Endothelial cell of umbilical vein (primary cell): ENCODE data around the gene KCNC4. TPM values are rescaled to one million over a fixed set of nuclear protein-coding genes. Genes with fewer than 3 reads are reported as not detected.

Experiments used
- BruUV-seq: library from RNA; stranded (reverse); fragments of 400-500 nt; replicated peaks from 2 replicates; lab custom pipeline; 2021; lab: Mats Ljungman, UMichigan
- CTCF ChIA-PET: fragments of 300-600, 350-600 bp; sonication (Branson Sonifier 250); formaldehyde crosslinking; loops from one replicate; lab custom pipeline; 2021; ENCODE audit warnings: antibody characterized with exemption, inconsistent platforms; lab: Charles Lee
- POLR2A ChIA-PET: fragments of 300-600, 350-600 bp; sonication (Branson Sonifier 250); formaldehyde crosslinking; loops from one replicate; lab custom pipeline; 2021; ENCODE audit warnings: antibody characterized with exemption, inconsistent platforms; lab: Charles Lee
- DNase-seq: peaks from one replicate; pipeline ENCODE4 v3.0.0-alpha.2; 2011; ENCODE audit warnings: low read depth, low spot score
- FAIRE-seq: peaks from 2 replicates; lab custom pipeline; 2011; peaks lifted over from hg19 to GRCh38; lab: Jason Lieb, UNC
- H2AFZ ChIP-seq: 2 replicates; pipeline ENCODE4 v1.6.0; 2012; ENCODE audit warnings: low read depth, low read length, control low read depth, inconsistent platforms
- H3K27ac ChIP-seq: 2 replicates; pipeline ENCODE4 v1.5.1; 2011; ENCODE audit warnings: low read depth, mild to moderate bottlenecking, control low read depth, low read length, moderate library complexity; ENCODE audit not compliant: insufficient read depth
- H3K27me3 ChIP-seq, 2 experiments: 2 replicates each; pipeline versions ENCODE4 v1.6.0 to v1.6.1; 2011; ENCODE audit warnings: low read length in 2 of 2, mixed read lengths in 1 of 2; ENCODE audit not compliant: control insufficient read depth in 2 of 2, insufficient read depth in 2 of 2
- H3K36me3 ChIP-seq, 2 experiments: 2 replicates in 1 of 2; 3 replicates in 1 of 2; pipeline ENCODE4 v1.5.1; 2011; ENCODE audit warnings: low read length in 2 of 2, mild to moderate bottlenecking in 1 of 2, moderate library complexity in 1 of 2; ENCODE audit not compliant: control insufficient read depth in 2 of 2, insufficient read depth in 2 of 2; ENCODE audit errors: extremely low read depth in 1 of 2
- H3K4me1 ChIP-seq: 3 replicates; pipeline ENCODE4 v1.5.1; 2011; ENCODE audit warnings: mild to moderate bottlenecking, low read length; ENCODE audit not compliant: control insufficient read depth, insufficient read depth; ENCODE audit errors: extremely low read depth
- H3K4me2 ChIP-seq: 2 replicates; pipeline ENCODE4 v1.6.1; 2011; ENCODE audit warnings: low read length, control low read depth, mixed read lengths; ENCODE audit not compliant: insufficient read depth
- H3K4me3 ChIP-seq, 3 experiments: fragments of 200-600 bp in 1 of 3; sonication (generic), shearing (Covaris generic) in 1 of 3; replicated peaks in 1 of 3; 2 replicates each; pipeline ENCODE4 v1.5.1; 2011 to 2016; ENCODE audit warnings: control low read depth in 3 of 3, low read length in 3 of 3, mild to moderate bottlenecking in 2 of 3, inconsistent platforms in 1 of 3, low read depth in 1 of 3, moderate library complexity in 1 of 3; ENCODE audit not compliant: insufficient read depth in 1 of 3
- H3K79me2 ChIP-seq: 2 replicates; pipeline ENCODE4 v1.6.0; 2012; ENCODE audit warnings: low read length, inconsistent platforms; ENCODE audit not compliant: control insufficient read depth, insufficient read depth
- H3K9ac ChIP-seq: replicated peaks from 2 replicates; pipeline ENCODE3; 2011; ENCODE audit warnings: low read length, control low read depth; ENCODE audit not compliant: insufficient read depth; ENCODE audit errors: extremely low read depth
- H3K9me1 ChIP-seq: replicated peaks from 3 replicates; pipeline ENCODE4 v1.6.0; 2011; ENCODE audit warnings: mild to moderate bottlenecking, low read length; ENCODE audit not compliant: control insufficient read depth, insufficient read depth; ENCODE audit errors: extremely low read depth
- H3K9me3 ChIP-seq: replicated peaks from 2 replicates; pipeline ENCODE4 v1.5.1; 2012; ENCODE audit warnings: low read length, inconsistent platforms; ENCODE audit not compliant: control insufficient read depth, insufficient read depth
- H4K20me1 ChIP-seq: replicated peaks from 2 replicates; pipeline ENCODE3; 2011; ENCODE audit warnings: mild to moderate bottlenecking, low read length; ENCODE audit not compliant: control insufficient read depth, insufficient read depth; ENCODE audit errors: extremely low read depth
- EZH2 ChIP-seq: IDR thresholded peaks from 2 replicates; pipeline ENCODE4 v1.6.1; 2012; ENCODE audit warnings: borderline replicate concordance, low read depth, mild to moderate bottlenecking, moderate library complexity, low read length, inconsistent platforms; ENCODE audit not compliant: severe bottlenecking
- FOS ChIP-seq: IDR thresholded peaks from 2 replicates; pipeline ENCODE4 v1.6.1; 2011; ENCODE audit warnings: mild to moderate bottlenecking, low read length, moderate library complexity, borderline replicate concordance; ENCODE audit not compliant: insufficient read depth
- GATA2 ChIP-seq: IDR thresholded peaks from 2 replicates; pipeline ENCODE4 v1.7.0; 2011; ENCODE audit warnings: low read depth, mild to moderate bottlenecking, moderate library complexity, mixed read lengths, low read length; ENCODE audit not compliant: insufficient read length, insufficient read depth
- JUN ChIP-seq: IDR thresholded peaks from 2 replicates; pipeline ENCODE4 v1.6.1; 2011; ENCODE audit warnings: borderline replicate concordance, low read depth; ENCODE audit not compliant: insufficient read length, insufficient read depth
- MYC ChIP-seq: IDR thresholded peaks from one replicate; pipeline ENCODE4 v1.6.1; 2011; ENCODE audit warnings: mild to moderate bottlenecking, low read depth, low read length
- POLR2A ChIP-seq: IDR thresholded peaks from 2 replicates; pipeline ENCODE4 v1.6.1; 2012; ENCODE audit warnings: low read depth, mild to moderate bottlenecking, control low read depth, low read length
- POLR2AphosphoS5 ChIP-seq: IDR thresholded peaks from 2 replicates; pipeline ENCODE4 v1.6.1; 2012; ENCODE audit warnings: low read depth, mild to moderate bottlenecking, control low read depth, low read length, moderate library complexity; ENCODE audit not compliant: insufficient read depth
- dilution Hi-C: fragments of 300-500 bp; cut with MboI; formaldehyde crosslinking; loops from one replicate; pipeline ENCODE4 v1.15.0; 2019; ENCODE audit warnings: low sequenced_read_pairs; ENCODE audit not compliant: extremely low pct_ligation_motif_present
- intact Hi-C: fragments of 100-400 bp; cut with micrococcal nuclease; formaldehyde crosslinking; loops from one replicate; pipeline ENCODE4 v1.10.0; 2022
- polyA plus RNA-seq, 4 experiments: library from polyadenylated mRNA; depleted of rRNA in 3 of 4; stranded (reverse) in 3 of 4; unstranded in 1 of 4; fragments of >200 nt; gene quantifications; 2 replicates each; pipeline versions ENCODE4 v1.2.1 to v1.2.3, GENCODE V29; 2011 to 2012; ENCODE audit warnings: missing spikeins in 1 of 4
- total RNA-seq: library from RNA; stranded (reverse); gene quantifications from 2 replicates; pipeline ENCODE4 v1.2.3, GENCODE V29; 2021
- TF ChIP-seq, protein P1 (sequence below): IDR thresholded peaks from 2 replicates; pipeline ENCODE4 v1.6.1; 2011; ENCODE audit not compliant: insufficient read depth, insufficient read length
- TF ChIP-seq, protein P2 (sequence below), 2 donors: IDR thresholded peaks; 1 replicate in 1 of 2; 2 replicates in 1 of 2; pipeline ENCODE4 v1.5.1; 2011; ENCODE audit warnings: low read length in 2 of 2, mild to moderate bottlenecking in 2 of 2, moderate library complexity in 2 of 2, control low read depth in 1 of 2, inconsistent platforms in 1 of 2, low read depth in 1 of 2; ENCODE audit not compliant: insufficient read depth in 1 of 2; ENCODE audit errors: extremely low read depth in 1 of 2

The KCNC4 gene
- total and polyA plus RNA-seq, 2 donors (not counting 3 experiments of a cell fraction or from before 2014, with no cell fraction given): 6.7 to 22.5 TPM

- no TSS peak for BruUV-seq
- no peak for TF ChIP-seq EZH2
- no peak for TF ChIP-seq JUN
- no peak for TF ChIP-seq FOS
- TF ChIP-seq, protein P1, sequence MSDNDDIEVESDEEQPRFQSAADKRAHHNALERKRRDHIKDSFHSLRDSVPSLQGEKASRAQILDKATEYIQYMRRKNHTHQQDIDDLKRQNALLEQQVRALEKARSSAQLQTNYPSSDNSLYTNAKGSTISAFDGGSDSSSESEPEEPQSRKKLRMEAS: no peak
- no peak for TF ChIP-seq GATA2
- no peak for TF ChIP-seq POLR2A
- TF ChIP-seq MYC: no peak
- TF ChIP-seq, protein P2, sequence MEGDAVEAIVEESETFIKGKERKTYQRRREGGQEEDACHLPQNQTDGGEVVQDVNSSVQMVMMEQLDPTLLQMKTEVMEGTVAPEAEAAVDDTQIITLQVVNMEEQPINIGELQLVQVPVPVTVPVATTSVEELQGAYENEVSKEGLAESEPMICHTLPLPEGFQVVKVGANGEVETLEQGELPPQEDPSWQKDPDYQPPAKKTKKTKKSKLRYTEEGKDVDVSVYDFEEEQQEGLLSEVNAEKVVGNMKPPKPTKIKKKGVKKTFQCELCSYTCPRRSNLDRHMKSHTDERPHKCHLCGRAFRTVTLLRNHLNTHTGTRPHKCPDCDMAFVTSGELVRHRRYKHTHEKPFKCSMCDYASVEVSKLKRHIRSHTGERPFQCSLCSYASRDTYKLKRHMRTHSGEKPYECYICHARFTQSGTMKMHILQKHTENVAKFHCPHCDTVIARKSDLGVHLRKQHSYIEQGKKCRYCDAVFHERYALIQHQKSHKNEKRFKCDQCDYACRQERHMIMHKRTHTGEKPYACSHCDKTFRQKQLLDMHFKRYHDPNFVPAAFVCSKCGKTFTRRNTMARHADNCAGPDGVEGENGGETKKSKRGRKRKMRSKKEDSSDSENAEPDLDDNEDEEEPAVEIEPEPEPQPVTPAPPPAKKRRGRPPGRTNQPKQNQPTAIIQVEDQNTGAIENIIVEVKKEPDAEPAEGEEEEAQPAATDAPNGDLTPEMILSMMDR (IDR thresholded peaks at IDR 0.05; ENCODE audit: extremely low read depth in 1 of 2, insufficient read depth in 1 of 2, low read depth in 1 of 2, low read length in 2 of 2): no peak
- no peak for TF ChIP-seq POLR2AphosphoS5
- Histone ChIP-seq H2AFZ (no peak overlapping the region), H3K27me3 (peaks cover 2 to 3% of the 10 kb centered on the region in 2 experiments), H3K9me3 (no peaks in the 10 kb centered on the region), H3K4me1 (no peaks in the 10 kb centered on the region), H4K20me1 (no peaks in the 10 kb centered on the region), H3K9me1 (no peaks in the 10 kb centered on the region), H3K4me2 (no peak overlapping the region), H3K9ac (no peak overlapping the region), H3K36me3 (no peaks in the 10 kb centered on the region), H3K79me2 (no peaks in the 10 kb centered on the region), H3K27ac (no peak overlapping the region), H3K4me3 (no peak overlapping the region)
- CTCF ChIA-PET: interaction anchor here (0.8 to 2.2 kb wide), 6 partner anchors 8 to 319 kb away, joined by 3 to 9 read pairs (median 5); no protein-coding TSS in a partner anchor
- dilution Hi-C loops: no loop called here
- FAIRE-seq: no peak
- POLR2A ChIA-PET: no interaction called here
- intact Hi-C loops: no loop called here
- DNase-seq: peak; percentile 23
Measured at GRCh38 chr1:110176299-110176956, 33.7 kb upstream of the KCNC4 start.
